Heart right ventricle (tissue), 16 donors: ENCODE measurements around the gene FAM83F. TPM values are rescaled to one million over a fixed set of nuclear protein-coding genes. Genes with fewer than 3 reads are reported as not detected.
A peak's percentile ranks its signal among the peaks of the same experiment; 100 is the strongest.

Source experiments
- ATAC-seq, 8 donors: fragments of 200-7000 bp; cut with Tn5 transposase; one replicate each; pipeline ENCODE4 v1.9.1; 2020; ENCODE audit warnings: mild to moderate bottlenecking in 8 of 8, moderate library complexity in 8 of 8, moderate number of reproducible peaks in 1 of 8
- DNase-seq, 2 donors: peaks; one replicate each; pipeline ENCODE4 v3.0.0-alpha.2; 2020
- H3K27ac ChIP-seq, 10 donors: fragments of 200-600 bp; sonication (generic) in 2 of 10; one replicate each; pipeline versions ENCODE4 v1.5.0 to v1.8.0; 2020 to 2022; ENCODE audit warnings: mild to moderate bottlenecking in 3 of 10
- H3K27me3 ChIP-seq, 7 donors: fragments of 200-600 bp; one replicate each; pipeline ENCODE4 v1.8.0; 2021 to 2022; ENCODE audit warnings: mild to moderate bottlenecking in 2 of 7
- H3K36me3 ChIP-seq, 9 donors: fragments of 200-600 bp; sonication (generic) in 1 of 9; one replicate each; pipeline versions ENCODE4 v1.5.0 to v1.8.0; 2020 to 2022; ENCODE audit warnings: mild to moderate bottlenecking in 2 of 9
- H3K4me1 ChIP-seq, 9 donors: fragments of 200-600 bp; sonication (generic) in 1 of 9; one replicate each; pipeline versions ENCODE4 v1.5.0 to v1.8.0; 2020 to 2022; ENCODE audit warnings: mild to moderate bottlenecking in 4 of 9
- H3K4me3 ChIP-seq, 10 donors: fragments of 200-600 bp; sonication (generic) in 2 of 10; one replicate each; pipeline versions ENCODE4 v1.5.0 to v1.8.0; 2020 to 2022; ENCODE audit warnings: mild to moderate bottlenecking in 7 of 10, moderate library complexity in 2 of 10
- H3K9me3 ChIP-seq, 11 donors: fragments of 200-600 bp in 10 of 11; sonication (generic) in 2 of 11; one replicate each; pipeline versions ENCODE4 v1.5.0 to v1.8.0; 2013 to 2022; ENCODE audit warnings: mild to moderate bottlenecking in 2 of 11, control low read depth in 1 of 11, moderate library complexity in 1 of 11
- WGBS, 2 donors: extraction: QIAGEN DNeasy Blood & Tissue Kit; methylation state at CpG; one replicate each; pipeline ENCODE4 v1.1.7; 2013; ENCODE audit warnings: inconsistent platforms in 1 of 2; 5-methylcytosine and 5-hydroxymethylcytosine counted together
- intact Hi-C, 10 donors: fragments of 100-400 bp; cut with DNase I; formaldehyde crosslinking; loops; one replicate each; pipeline versions ENCODE4 v1.11.1 to v1.14.2; 2022
- polyA plus RNA-seq, 2 donors: library from polyadenylated mRNA; stranded (reverse); fragments of 200-250 nt; gene quantifications; one replicate each; pipeline ENCODE4 v1.2.3, GENCODE V29; 2013
- total RNA-seq, 10 donors: library from RNA; stranded (reverse); fragmentation: NEBNext Ultra II Directional in 3 of 10; extraction: Animal tissue kit (Norgen Biotek cat#: 25700) in 3 of 10; gene quantifications; one replicate each; pipeline versions ENCODE4 v1.2.1 to v1.2.4, GENCODE V29; 2021 to 2023
- TF ChIP-seq, protein P1 (sequence below), 9 donors: fragments of 200-600 bp; sonication (generic) in 2 of 9; IDR thresholded peaks; one replicate each; pipeline versions ENCODE4 v1.5.0 to v1.8.0; 2021 to 2022; ENCODE audit warnings: antibody characterized with exemption in 9 of 9, mild to moderate bottlenecking in 5 of 9, moderate library complexity in 1 of 9
- donor health status: Arrhythmogenic right ventricular cardiomyopathy.
- donor health status: ischemic (EF 13 %, LVEDD 7.1; RV severe dilation, severe dysfunction).
- donor health status: healthy with polysubstance abuse.
- donor health status: DM: no; HTN: yes; CAD: no.
- donor health status: DM: no; HTN: no; CAD: no.
- donor health status: ischemic (EF 25% LVEDD 6.9; RV normal size, moderate dysfunction).
- donor health status: ischemic (EF 25% LVEDD 5.7; RV mildly dilated, moderate dysfunction).
- donor health status: healthy.
- donor health status: DM: yes; HTN: yes; CAD: no.
- donor health status: Ischemic cardiomyopathy.
- donor health status: ischemic (EF 35%, LVEDD 5.7; RV mildly dilated, moderate dysfunction).
- donor health status: nonischemic (EF 11% LVEDD 7.7; RV severe dilation, severe dysfunction).
- donor health status: DM: yes; HTN: yes; CAD: no.
- donor health status: PGD.
- donor health status: ischemic (EF 29% LVEDD 5.4; RV normal size, mild dysfunction).
- donor health status: nonischemic (EF 23%, LVEDD 6.1; RV moderate dilation, normal function).

FAM83F gene
- total and polyA plus RNA-seq, 12 donors = 1.1 to 9.7 (median 2.3) TPM

DNA sequence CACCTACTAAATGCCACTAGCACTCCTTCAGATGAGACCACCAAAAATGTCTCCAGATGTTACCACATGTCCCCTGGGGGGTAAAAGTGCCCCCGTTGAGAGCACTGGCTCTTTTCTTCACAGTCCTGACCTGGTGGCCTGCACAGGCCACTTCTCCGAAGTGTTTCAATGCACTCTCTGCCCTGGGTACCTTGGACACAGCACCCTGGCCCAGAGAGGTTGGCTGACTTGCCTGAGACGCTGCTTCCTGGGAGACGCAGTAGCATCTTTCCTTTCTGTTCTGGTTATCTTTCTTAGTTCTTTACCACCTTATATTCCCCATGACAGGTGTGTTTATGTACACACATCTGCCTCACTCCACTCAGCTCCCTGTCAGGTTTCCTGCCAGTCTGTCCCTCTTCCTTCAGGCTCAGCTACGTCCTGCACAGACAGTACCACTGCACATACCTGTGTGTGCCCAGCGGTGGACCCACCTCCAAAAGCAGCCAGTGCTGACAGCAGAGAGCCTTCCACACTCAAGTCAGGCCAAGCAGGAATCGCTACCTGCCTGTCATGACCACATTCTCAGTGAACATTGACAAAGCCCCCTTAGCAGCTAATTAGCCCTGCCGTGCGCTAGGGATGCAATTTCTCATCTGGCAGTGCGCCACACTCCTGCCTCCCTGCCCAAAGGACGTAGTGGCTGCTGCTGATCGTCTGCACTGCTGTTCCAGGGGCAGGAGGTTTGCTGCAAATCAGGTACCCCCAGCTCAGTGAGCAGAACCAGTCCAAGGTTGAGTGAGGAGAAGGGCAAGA, 39.0 kb downstream of the FAM83F start:
- no peak for DNase-seq
- Histone ChIP-seq H3K4me1 (no peaks in the 10 kb centered on the region), H3K27ac (no peak overlapping the region), H3K27me3 (peaks cover 0 to 32% (median 0%) of the 10 kb centered on the region in 7 donors), H3K9me3 (no peaks in the 10 kb centered on the region), H3K4me3 (no peak overlapping the region), H3K36me3 (no peaks in the 10 kb centered on the region)
- no peak for ATAC-seq
- TF ChIP-seq, protein P1, sequence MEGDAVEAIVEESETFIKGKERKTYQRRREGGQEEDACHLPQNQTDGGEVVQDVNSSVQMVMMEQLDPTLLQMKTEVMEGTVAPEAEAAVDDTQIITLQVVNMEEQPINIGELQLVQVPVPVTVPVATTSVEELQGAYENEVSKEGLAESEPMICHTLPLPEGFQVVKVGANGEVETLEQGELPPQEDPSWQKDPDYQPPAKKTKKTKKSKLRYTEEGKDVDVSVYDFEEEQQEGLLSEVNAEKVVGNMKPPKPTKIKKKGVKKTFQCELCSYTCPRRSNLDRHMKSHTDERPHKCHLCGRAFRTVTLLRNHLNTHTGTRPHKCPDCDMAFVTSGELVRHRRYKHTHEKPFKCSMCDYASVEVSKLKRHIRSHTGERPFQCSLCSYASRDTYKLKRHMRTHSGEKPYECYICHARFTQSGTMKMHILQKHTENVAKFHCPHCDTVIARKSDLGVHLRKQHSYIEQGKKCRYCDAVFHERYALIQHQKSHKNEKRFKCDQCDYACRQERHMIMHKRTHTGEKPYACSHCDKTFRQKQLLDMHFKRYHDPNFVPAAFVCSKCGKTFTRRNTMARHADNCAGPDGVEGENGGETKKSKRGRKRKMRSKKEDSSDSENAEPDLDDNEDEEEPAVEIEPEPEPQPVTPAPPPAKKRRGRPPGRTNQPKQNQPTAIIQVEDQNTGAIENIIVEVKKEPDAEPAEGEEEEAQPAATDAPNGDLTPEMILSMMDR (IDR thresholded peaks at IDR 0.05) = no peak
- 68 to 69% methylated on average over 12 of the region's 12 CpGs for WGBS, 2 donors
- intact Hi-C loops = loop anchor here in 1 of 10 donors (5.0 kb wide), 1 partner anchor 486 kb away; no protein-coding TSS in a partner anchor

DNA sequence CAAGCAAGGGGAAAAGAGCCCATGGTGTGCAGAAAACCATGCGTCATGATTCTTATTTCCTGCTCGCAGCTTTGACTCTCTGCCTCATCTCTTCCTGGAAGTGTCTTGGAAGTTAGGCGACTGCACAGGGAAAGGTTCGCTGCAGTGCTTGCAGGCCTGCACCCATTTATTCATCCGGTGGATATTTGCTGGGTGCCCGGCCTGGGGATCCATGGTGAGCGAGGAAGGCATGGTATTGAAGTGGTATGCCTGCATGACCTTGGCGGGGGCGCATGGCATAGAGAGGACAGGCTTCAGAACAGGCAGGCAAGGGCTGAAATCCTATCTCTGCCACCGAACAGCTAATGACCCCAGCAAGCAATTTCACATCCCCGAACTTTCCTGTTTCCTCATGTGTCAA, 40.6 kb downstream of the FAM83F start:
- H3K9me3 ChIP-seq = no peaks in the 10 kb centered on the region
- ATAC-seq (no peak), DNase-seq (no peak)
- H3K4me1 ChIP-seq = peaks cover 0 to 10% (median 4%) of the 10 kb centered on the region in 9 donors
- no peaks in the 10 kb centered on the region for H3K36me3 ChIP-seq
- no peak overlapping the region for H3K4me3 ChIP-seq
- no peak overlapping the region for H3K27ac ChIP-seq
- H3K27me3 ChIP-seq = peaks cover 0 to 39% (median 0%) of the 10 kb centered on the region in 7 donors
- intact Hi-C loops = loop anchor here in 2 of 10 donors (5.0 kb wide), 2 partner anchors 498 to 503 kb away; partner anchors contain the start of gene RPS19BP1 (in 1 of the 2)
- TF ChIP-seq, protein P1 (IDR thresholded peaks at IDR 0.05) = no peak
- WGBS, 2 donors = 90 to 91% methylated on average over 11 of the region's 11 CpGs

DNA sequence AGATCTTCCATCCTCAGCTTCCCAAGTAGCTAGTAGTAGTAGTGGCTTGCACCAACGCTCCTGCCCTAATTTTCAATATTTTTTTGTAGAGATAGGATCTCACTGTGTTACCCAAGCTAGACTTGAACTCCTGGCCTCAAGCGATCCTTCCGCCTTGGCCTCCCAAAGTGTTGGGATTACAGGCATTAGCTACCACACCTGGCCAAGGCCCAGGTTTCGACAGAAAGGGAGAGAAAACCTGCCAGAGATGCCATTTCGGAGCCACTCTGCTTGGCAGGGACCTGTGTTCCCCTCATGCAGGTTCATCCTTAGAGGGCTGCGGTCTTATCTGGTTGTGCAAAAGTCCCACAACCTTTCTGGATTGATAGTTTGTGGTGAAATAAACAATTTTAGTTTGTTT, 41.4 kb downstream of the FAM83F start:
- no peak for ATAC-seq
- 77% methylated on average over 6 of the region's 6 CpGs for WGBS, 2 donors
- DNase-seq = no peak
- intact Hi-C loops = loop anchor here in 3 of 10 donors (2.0 to 5.0 kb wide), 3 partner anchors 499 to 504 kb away; partner anchors contain the start of gene RPS19BP1 (in 1 of the 3)
- Histone ChIP-seq H3K27ac (no peak overlapping the region), H3K27me3 (peaks cover 0 to 39% (median 0%) of the 10 kb centered on the region in 7 donors), H3K4me3 (no peak overlapping the region), H3K36me3 (no peaks in the 10 kb centered on the region), H3K4me1 (peaks cover 0 to 17% (median 12%) of the 10 kb centered on the region in 9 donors), H3K9me3 (no peaks in the 10 kb centered on the region)
- TF ChIP-seq, protein P1 (IDR thresholded peaks at IDR 0.05) = no peak

DNA sequence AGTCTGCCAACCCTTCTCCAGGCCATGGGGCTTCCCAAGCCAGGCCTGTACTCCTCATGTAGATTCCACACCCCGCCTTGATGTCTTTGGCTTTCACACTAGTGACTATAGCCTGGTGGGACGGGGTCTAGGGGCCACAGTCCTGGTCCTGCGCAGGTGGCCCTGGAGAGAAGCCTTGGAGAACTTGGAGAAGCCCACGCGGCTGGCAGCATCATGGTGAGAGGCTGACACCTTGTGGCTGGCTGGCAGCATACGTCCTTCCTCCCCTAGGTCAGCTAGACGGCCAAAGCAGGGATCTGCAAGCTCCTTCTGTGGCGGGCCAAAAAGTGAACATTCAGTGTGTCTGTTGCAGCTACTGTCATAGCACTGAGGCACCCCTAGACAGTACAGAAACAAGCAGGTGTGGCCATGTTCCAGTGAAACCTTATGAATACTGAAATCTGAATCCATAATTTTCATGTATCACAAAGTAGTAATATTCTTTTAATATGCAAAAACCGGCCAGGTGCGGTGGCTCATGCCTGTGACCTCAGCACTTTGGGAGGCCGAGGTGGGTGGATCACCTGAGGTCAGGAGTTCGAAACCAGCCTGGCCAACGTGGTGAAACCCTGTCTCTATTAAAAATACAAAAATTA, 42.0 kb downstream of the FAM83F start:
- Histone ChIP-seq H3K4me1 (peaks cover 0 to 23% (median 18%) of the 10 kb centered on the region in 9 donors), H3K4me3 (no peak overlapping the region), H3K36me3 (no peaks in the 10 kb centered on the region), H3K27me3 (peaks cover 0 to 39% (median 0%) of the 10 kb centered on the region in 7 donors), H3K27ac (no peak overlapping the region), H3K9me3 (no peaks in the 10 kb centered on the region)
- ATAC-seq = peak; percentile 57 to 78 (median 73)
- TF ChIP-seq, protein P1 (IDR thresholded peaks at IDR 0.05) = peak; percentile 38 to 77 (median 68)
- 29 to 31% methylated on average over 13 of the region's 13 CpGs for WGBS, 2 donors
- intact Hi-C loops = loop anchor here in 3 of 10 donors (2.0 to 5.0 kb wide), 3 partner anchors 499 to 504 kb away; partner anchors contain the start of gene RPS19BP1 (in 1 of the 3)
- peak; percentile 43 to 51 for DNase-seq
